WTC11 (cell line): ENCODE results near the gene XIRP1. TPM values are rescaled to one million over a fixed set of nuclear protein-coding genes. Genes with fewer than 3 reads are reported as not detected.

ENCODE experiments used
- ATAC-seq: fragments of 200-7000 bp; cut with Tn5 transposase; 2 replicates; pipeline ENCODE4 v1.10.0; 2021; ENCODE audit warnings: mild to moderate bottlenecking, moderate library complexity
- CTCF ChIA-PET: fragments of 300-600 bp; sonication (Branson Sonifier 250); formaldehyde crosslinking; loops from one replicate; lab custom pipeline; 2021; ENCODE audit warnings: antibody characterized with exemption; lab: Charles Lee
- POLR2A ChIA-PET: fragments of 350-600 bp; sonication (Branson Sonifier 250); formaldehyde crosslinking; loops from one replicate; lab custom pipeline; 2021; ENCODE audit warnings: antibody characterized with exemption; lab: Charles Lee
- DNase-seq: peaks from one replicate; pipeline ENCODE4 v3.0.0; 2021; ENCODE audit warnings: low spot score
- H3K27ac Mint-ChIP-seq: 2 replicates; pipeline ENCODE4 v1.8.0; 2021; ENCODE audit warnings: mixed read lengths
- H3K27me3 Mint-ChIP-seq: 2 replicates; pipeline ENCODE4 v1.8.0; 2021; ENCODE audit warnings: low read depth, mild to moderate bottlenecking, moderate library complexity, mixed read lengths
- H3K36me3 Mint-ChIP-seq: 2 replicates; pipeline ENCODE4 v1.8.0; 2021; ENCODE audit warnings: mixed read lengths
- H3K4me1 Mint-ChIP-seq: 2 replicates; pipeline ENCODE4 v1.8.0; 2022; ENCODE audit warnings: mixed read lengths
- H3K4me3 Mint-ChIP-seq: 2 replicates; pipeline ENCODE4 v1.8.0; 2021; ENCODE audit warnings: mild to moderate bottlenecking, moderate library complexity, mixed read lengths
- H3K9me3 Mint-ChIP-seq: 2 replicates; pipeline ENCODE4 v1.8.0; 2021; ENCODE audit warnings: mixed read lengths
- ATF1 ChIP-seq: sonication (generic); formaldehyde crosslinking; IDR thresholded peaks from 2 replicates; pipeline ENCODE4 v1.8.1; 2023; ENCODE audit warnings: mild to moderate bottlenecking, moderate library complexity, missing genetic modification reagents
- CREB1 ChIP-seq: sonication (generic); formaldehyde crosslinking; IDR thresholded peaks from 2 replicates; pipeline ENCODE4 v1.8.0; 2023; ENCODE audit warnings: mild to moderate bottlenecking, missing genetic modification reagents
- NFE2L1 ChIP-seq: sonication (generic); formaldehyde crosslinking; IDR thresholded peaks from 2 replicates; pipeline ENCODE4 v1.8.1; 2023; ENCODE audit warnings: missing genetic modification reagents
- RELA ChIP-seq: sonication (generic); formaldehyde crosslinking; IDR thresholded peaks from 2 replicates; pipeline ENCODE4 v1.8.1; 2022; ENCODE audit warnings: missing genetic modification reagents, mild to moderate bottlenecking, borderline replicate concordance
- SMAD4 ChIP-seq: sonication (generic); formaldehyde crosslinking; IDR thresholded peaks from 2 replicates; pipeline ENCODE4 v1.8.0; 2022; ENCODE audit warnings: mild to moderate bottlenecking, missing genetic modification reagents
- TEAD1 ChIP-seq: sonication (generic); formaldehyde crosslinking; IDR thresholded peaks from 2 replicates; pipeline ENCODE4 v1.8.0; 2022; ENCODE audit warnings: mild to moderate bottlenecking, missing genetic modification reagents
- ZNF416 ChIP-seq: fragments of 250-450 bp; sonication (Bioruptor Pico); IDR thresholded peaks from 2 replicates; pipeline ENCODE4 v1.9.0; 2021; ENCODE audit warnings: mild to moderate bottlenecking, inconsistent platforms
- ZNF423 ChIP-seq: fragments of 250-450 bp; sonication (Bioruptor Pico); IDR thresholded peaks from 2 replicates; pipeline ENCODE4 v2.1.2; 2022; ENCODE audit warnings: mild to moderate bottlenecking, moderate library complexity
- total RNA-seq: library from RNA; stranded (reverse); gene quantifications from 3 replicates; pipeline ENCODE4 v1.2.3, GENCODE V29; 2021
- TF ChIP-seq, protein P1 (sequence below): sonication (generic); formaldehyde crosslinking; IDR thresholded peaks from 2 replicates; pipeline ENCODE4 v1.8.0; 2023; ENCODE audit warnings: mild to moderate bottlenecking, missing genetic modification reagents
- TF ChIP-seq, protein P2 (sequence below): sonication (generic); formaldehyde crosslinking; IDR thresholded peaks from 2 replicates; pipeline ENCODE4 v1.8.1; 2023; ENCODE audit warnings: mild to moderate bottlenecking, missing genetic modification reagents, borderline replicate concordance
- TF ChIP-seq, protein P3 (sequence below): sonication (generic); formaldehyde crosslinking; IDR thresholded peaks from 2 replicates; pipeline ENCODE4 v1.8.1; 2023; ENCODE audit warnings: mild to moderate bottlenecking, missing genetic modification reagents
- TF ChIP-seq, protein P4 (sequence below): sonication (generic); formaldehyde crosslinking; conservative IDR thresholded peaks from 2 replicates; pipeline ENCODE4 v1.8.1; 2023; ENCODE audit warnings: mild to moderate bottlenecking, low read depth, missing genetic modification reagents, moderate library complexity
- TF ChIP-seq, protein P5 (sequence below): sonication (generic); formaldehyde crosslinking; IDR thresholded peaks from 2 replicates; pipeline ENCODE4 v1.8.0; 2022; ENCODE audit warnings: mild to moderate bottlenecking, missing genetic modification reagents
- TF ChIP-seq, protein P6 (sequence below): sonication (generic); formaldehyde crosslinking; IDR thresholded peaks from 2 replicates; pipeline ENCODE4 v1.8.0; 2023; ENCODE audit warnings: missing genetic modification reagents, mild to moderate bottlenecking, borderline replicate concordance
- TF ChIP-seq, protein P7 (sequence below): fragments of 250-450 bp; sonication (Bioruptor Pico); IDR thresholded peaks from 2 replicates; pipeline ENCODE4 v1.9.0; 2021; ENCODE audit warnings: mild to moderate bottlenecking, borderline replicate concordance

Gene XIRP1
- total RNA-seq, 1 experiment from 2014 or later = not detected

DNA sequence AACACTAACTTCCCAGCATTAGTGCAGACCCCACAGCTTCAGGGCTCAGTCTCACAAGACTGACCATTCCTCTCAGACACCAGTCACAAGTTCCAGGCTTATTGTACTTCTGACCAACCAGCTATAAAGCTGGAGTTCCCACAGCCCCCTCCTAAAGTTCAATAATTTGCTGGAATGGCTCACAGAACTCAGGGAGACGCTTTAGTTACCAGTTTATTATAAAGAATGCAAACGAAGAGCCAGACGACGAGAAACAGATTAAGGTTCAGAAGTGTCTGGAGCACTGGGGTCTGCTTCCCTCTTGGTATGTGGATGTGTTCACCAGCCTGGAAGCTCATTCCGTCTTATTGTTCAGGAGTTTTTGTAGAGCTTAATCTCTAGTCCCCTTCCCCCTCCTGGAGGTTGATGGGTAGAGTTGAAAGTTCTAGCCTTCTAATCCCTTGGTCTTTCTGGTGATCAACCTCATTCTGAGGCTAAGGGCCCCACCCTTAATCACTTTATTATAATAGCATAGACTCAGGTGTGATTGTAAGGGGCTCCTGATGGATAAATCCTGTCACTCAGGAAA lies 34.2 kb downstream of the XIRP1 start (continued):
- TF ChIP-seq, protein P1, sequence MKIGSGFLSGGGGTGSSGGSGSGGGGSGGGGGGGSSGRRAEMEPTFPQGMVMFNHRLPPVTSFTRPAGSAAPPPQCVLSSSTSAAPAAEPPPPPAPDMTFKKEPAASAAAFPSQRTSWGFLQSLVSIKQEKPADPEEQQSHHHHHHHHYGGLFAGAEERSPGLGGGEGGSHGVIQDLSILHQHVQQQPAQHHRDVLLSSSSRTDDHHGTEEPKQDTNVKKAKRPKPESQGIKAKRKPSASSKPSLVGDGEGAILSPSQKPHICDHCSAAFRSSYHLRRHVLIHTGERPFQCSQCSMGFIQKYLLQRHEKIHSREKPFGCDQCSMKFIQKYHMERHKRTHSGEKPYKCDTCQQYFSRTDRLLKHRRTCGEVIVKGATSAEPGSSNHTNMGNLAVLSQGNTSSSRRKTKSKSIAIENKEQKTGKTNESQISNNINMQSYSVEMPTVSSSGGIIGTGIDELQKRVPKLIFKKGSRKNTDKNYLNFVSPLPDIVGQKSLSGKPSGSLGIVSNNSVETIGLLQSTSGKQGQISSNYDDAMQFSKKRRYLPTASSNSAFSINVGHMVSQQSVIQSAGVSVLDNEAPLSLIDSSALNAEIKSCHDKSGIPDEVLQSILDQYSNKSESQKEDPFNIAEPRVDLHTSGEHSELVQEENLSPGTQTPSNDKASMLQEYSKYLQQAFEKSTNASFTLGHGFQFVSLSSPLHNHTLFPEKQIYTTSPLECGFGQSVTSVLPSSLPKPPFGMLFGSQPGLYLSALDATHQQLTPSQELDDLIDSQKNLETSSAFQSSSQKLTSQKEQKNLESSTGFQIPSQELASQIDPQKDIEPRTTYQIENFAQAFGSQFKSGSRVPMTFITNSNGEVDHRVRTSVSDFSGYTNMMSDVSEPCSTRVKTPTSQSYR (CRISPR knock-in tag) = no peak
- TF ChIP-seq, protein P2, sequence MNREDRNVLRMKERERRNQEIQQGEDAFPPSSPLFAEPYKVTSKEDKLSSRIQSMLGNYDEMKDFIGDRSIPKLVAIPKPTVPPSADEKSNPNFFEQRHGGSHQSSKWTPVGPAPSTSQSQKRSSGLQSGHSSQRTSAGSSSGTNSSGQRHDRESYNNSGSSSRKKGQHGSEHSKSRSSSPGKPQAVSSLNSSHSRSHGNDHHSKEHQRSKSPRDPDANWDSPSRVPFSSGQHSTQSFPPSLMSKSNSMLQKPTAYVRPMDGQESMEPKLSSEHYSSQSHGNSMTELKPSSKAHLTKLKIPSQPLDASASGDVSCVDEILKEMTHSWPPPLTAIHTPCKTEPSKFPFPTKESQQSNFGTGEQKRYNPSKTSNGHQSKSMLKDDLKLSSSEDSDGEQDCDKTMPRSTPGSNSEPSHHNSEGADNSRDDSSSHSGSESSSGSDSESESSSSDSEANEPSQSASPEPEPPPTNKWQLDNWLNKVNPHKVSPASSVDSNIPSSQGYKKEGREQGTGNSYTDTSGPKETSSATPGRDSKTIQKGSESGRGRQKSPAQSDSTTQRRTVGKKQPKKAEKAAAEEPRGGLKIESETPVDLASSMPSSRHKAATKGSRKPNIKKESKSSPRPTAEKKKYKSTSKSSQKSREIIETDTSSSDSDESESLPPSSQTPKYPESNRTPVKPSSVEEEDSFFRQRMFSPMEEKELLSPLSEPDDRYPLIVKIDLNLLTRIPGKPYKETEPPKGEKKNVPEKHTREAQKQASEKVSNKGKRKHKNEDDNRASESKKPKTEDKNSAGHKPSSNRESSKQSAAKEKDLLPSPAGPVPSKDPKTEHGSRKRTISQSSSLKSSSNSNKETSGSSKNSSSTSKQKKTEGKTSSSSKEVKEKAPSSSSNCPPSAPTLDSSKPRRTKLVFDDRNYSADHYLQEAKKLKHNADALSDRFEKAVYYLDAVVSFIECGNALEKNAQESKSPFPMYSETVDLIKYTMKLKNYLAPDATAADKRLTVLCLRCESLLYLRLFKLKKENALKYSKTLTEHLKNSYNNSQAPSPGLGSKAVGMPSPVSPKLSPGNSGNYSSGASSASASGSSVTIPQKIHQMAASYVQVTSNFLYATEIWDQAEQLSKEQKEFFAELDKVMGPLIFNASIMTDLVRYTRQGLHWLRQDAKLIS (CRISPR knock-in tag) = no peak
- TF ChIP-seq, protein P3, sequence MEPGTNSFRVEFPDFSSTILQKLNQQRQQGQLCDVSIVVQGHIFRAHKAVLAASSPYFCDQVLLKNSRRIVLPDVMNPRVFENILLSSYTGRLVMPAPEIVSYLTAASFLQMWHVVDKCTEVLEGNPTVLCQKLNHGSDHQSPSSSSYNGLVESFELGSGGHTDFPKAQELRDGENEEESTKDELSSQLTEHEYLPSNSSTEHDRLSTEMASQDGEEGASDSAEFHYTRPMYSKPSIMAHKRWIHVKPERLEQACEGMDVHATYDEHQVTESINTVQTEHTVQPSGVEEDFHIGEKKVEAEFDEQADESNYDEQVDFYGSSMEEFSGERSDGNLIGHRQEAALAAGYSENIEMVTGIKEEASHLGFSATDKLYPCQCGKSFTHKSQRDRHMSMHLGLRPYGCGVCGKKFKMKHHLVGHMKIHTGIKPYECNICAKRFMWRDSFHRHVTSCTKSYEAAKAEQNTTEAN = no peak
- no peak for TF ChIP-seq ZNF416 (CRISPR knock-in tag)
- TF ChIP-seq, protein P4, sequence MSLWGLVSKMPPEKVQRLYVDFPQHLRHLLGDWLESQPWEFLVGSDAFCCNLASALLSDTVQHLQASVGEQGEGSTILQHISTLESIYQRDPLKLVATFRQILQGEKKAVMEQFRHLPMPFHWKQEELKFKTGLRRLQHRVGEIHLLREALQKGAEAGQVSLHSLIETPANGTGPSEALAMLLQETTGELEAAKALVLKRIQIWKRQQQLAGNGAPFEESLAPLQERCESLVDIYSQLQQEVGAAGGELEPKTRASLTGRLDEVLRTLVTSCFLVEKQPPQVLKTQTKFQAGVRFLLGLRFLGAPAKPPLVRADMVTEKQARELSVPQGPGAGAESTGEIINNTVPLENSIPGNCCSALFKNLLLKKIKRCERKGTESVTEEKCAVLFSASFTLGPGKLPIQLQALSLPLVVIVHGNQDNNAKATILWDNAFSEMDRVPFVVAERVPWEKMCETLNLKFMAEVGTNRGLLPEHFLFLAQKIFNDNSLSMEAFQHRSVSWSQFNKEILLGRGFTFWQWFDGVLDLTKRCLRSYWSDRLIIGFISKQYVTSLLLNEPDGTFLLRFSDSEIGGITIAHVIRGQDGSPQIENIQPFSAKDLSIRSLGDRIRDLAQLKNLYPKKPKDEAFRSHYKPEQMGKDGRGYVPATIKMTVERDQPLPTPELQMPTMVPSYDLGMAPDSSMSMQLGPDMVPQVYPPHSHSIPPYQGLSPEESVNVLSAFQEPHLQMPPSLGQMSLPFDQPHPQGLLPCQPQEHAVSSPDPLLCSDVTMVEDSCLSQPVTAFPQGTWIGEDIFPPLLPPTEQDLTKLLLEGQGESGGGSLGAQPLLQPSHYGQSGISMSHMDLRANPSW (CRISPR knock-in tag) = no peak
- TF ChIP-seq, all 79 proteins: peak for 0

DNA sequence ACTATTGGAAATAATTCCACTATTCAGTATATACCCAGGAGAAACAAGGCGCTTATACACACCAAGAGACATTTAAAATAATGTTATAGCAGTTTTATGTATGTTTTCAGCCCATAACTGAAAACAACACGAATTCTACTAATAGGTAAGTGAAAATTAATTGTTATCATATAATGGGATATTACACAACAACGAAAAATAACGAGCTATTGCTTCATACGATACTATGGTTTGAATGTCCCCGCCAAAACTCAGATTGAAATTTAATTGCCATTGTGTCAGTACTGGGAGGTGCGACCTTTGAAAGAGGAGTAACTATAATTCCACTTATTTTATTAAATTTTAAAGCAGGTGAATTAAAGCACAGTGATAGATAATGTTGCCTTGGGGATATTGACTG lies 35.0 kb downstream of the XIRP1 start:
- no peaks in the 10 kb centered on the region for H3K9me3 Mint-ChIP-seq
- TF ChIP-seq, protein P5, sequence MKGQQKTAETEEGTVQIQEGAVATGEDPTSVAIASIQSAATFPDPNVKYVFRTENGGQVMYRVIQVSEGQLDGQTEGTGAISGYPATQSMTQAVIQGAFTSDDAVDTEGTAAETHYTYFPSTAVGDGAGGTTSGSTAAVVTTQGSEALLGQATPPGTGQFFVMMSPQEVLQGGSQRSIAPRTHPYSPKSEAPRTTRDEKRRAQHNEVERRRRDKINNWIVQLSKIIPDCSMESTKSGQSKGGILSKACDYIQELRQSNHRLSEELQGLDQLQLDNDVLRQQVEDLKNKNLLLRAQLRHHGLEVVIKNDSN (CRISPR knock-in tag) = no peak
- TF ChIP-seq SMAD4 (CRISPR knock-in tag) (no peak), CREB1 (no peak), TEAD1 (no peak), NFE2L1 (CRISPR knock-in tag) (no peak), ATF1 (no peak), ZNF423 (CRISPR knock-in tag) (no peak), RELA (CRISPR knock-in tag) (no peak)
- TF ChIP-seq, protein P6, sequence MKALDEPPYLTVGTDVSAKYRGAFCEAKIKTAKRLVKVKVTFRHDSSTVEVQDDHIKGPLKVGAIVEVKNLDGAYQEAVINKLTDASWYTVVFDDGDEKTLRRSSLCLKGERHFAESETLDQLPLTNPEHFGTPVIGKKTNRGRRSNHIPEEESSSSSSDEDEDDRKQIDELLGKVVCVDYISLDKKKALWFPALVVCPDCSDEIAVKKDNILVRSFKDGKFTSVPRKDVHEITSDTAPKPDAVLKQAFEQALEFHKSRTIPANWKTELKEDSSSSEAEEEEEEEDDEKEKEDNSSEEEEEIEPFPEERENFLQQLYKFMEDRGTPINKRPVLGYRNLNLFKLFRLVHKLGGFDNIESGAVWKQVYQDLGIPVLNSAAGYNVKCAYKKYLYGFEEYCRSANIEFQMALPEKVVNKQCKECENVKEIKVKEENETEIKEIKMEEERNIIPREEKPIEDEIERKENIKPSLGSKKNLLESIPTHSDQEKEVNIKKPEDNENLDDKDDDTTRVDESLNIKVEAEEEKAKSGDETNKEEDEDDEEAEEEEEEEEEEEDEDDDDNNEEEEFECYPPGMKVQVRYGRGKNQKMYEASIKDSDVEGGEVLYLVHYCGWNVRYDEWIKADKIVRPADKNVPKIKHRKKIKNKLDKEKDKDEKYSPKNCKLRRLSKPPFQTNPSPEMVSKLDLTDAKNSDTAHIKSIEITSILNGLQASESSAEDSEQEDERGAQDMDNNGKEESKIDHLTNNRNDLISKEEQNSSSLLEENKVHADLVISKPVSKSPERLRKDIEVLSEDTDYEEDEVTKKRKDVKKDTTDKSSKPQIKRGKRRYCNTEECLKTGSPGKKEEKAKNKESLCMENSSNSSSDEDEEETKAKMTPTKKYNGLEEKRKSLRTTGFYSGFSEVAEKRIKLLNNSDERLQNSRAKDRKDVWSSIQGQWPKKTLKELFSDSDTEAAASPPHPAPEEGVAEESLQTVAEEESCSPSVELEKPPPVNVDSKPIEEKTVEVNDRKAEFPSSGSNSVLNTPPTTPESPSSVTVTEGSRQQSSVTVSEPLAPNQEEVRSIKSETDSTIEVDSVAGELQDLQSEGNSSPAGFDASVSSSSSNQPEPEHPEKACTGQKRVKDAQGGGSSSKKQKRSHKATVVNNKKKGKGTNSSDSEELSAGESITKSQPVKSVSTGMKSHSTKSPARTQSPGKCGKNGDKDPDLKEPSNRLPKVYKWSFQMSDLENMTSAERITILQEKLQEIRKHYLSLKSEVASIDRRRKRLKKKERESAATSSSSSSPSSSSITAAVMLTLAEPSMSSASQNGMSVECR = no peak
- TF ChIP-seq, protein P7, sequence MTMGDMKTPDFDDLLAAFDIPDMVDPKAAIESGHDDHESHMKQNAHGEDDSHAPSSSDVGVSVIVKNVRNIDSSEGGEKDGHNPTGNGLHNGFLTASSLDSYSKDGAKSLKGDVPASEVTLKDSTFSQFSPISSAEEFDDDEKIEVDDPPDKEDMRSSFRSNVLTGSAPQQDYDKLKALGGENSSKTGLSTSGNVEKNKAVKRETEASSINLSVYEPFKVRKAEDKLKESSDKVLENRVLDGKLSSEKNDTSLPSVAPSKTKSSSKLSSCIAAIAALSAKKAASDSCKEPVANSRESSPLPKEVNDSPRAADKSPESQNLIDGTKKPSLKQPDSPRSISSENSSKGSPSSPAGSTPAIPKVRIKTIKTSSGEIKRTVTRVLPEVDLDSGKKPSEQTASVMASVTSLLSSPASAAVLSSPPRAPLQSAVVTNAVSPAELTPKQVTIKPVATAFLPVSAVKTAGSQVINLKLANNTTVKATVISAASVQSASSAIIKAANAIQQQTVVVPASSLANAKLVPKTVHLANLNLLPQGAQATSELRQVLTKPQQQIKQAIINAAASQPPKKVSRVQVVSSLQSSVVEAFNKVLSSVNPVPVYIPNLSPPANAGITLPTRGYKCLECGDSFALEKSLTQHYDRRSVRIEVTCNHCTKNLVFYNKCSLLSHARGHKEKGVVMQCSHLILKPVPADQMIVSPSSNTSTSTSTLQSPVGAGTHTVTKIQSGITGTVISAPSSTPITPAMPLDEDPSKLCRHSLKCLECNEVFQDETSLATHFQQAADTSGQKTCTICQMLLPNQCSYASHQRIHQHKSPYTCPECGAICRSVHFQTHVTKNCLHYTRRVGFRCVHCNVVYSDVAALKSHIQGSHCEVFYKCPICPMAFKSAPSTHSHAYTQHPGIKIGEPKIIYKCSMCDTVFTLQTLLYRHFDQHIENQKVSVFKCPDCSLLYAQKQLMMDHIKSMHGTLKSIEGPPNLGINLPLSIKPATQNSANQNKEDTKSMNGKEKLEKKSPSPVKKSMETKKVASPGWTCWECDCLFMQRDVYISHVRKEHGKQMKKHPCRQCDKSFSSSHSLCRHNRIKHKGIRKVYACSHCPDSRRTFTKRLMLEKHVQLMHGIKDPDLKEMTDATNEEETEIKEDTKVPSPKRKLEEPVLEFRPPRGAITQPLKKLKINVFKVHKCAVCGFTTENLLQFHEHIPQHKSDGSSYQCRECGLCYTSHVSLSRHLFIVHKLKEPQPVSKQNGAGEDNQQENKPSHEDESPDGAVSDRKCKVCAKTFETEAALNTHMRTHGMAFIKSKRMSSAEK (CRISPR knock-in tag) = no peak

More for the DNA sequence above, 35.0 kb downstream of the XIRP1 start:
- POLR2A ChIA-PET = interaction anchor here (0.6 kb wide), 1 partner anchor 50 kb away, joined by 3 read pairs; the partner anchor contains the start of genes GORASP1 and TTC21A
- CTCF ChIA-PET = no interaction called here
- H3K27me3 Mint-ChIP-seq = no peaks in the 10 kb centered on the region
- H3K27ac Mint-ChIP-seq = no peak overlapping the region
- no peaks in the 10 kb centered on the region for H3K36me3 Mint-ChIP-seq
- ATAC-seq = no peak
- H3K4me3 Mint-ChIP-seq = no peak overlapping the region
- no peak for DNase-seq
- H3K4me1 Mint-ChIP-seq = peaks cover 41% of the 10 kb centered on the region
